ENCODE data around the gene ELF2.

The ELF2 gene

GRCh38 chr4:139129206-139129605 lies 47.8 kb downstream of the ELF2 start:
- no peaks in the 10 kb centered on the region for H3K4me1 ChIP-seq (ENCODE audit: control insufficient read depth, low read length)
- H3K36me3 ChIP-seq (ENCODE audit: control insufficient read depth, low read length): no peaks in the 10 kb centered on the region
- H3K27me3 ChIP-seq (ENCODE audit: control insufficient read depth, low read length): peaks cover 28% of the 10 kb centered on the region
- TF ChIP-seq EZH2phosphoT487 (IDR thresholded peaks at IDR 0.05; ENCODE audit: borderline replicate concordance, low read length): no peak
- TF ChIP-seq CTCF (IDR thresholded peaks at IDR 0.05; ENCODE audit: low read depth, low read length, poor library complexity, severe bottlenecking): no peak
- no peak overlapping the region for H3K4me3 ChIP-seq (ENCODE audit: low read length)
- H3K79me2 ChIP-seq (ENCODE audit: control insufficient read depth, low read length): no peaks in the 10 kb centered on the region
- no peaks in the 10 kb centered on the region for H3K9me3 ChIP-seq (ENCODE audit: control insufficient read depth, insufficient read depth, low read length)
- H3K4me2 ChIP-seq (ENCODE audit: low read length): no peak overlapping the region
- H3K9me2 ChIP-seq (replicated peaks; ENCODE audit: control insufficient read depth, low read length): no peaks in the 10 kb centered on the region
- no peaks in the 10 kb centered on the region for H4K20me1 ChIP-seq (ENCODE audit: control insufficient read depth, insufficient read depth, low read depth, low read length)
- H3K27ac ChIP-seq (ENCODE audit: low read depth, low read length): no peak overlapping the region
- no peaks in the 10 kb centered on the region for H3F3A ChIP-seq (ENCODE audit: control insufficient read depth, insufficient read depth)

- TF ChIP-seq CTCF (IDR thresholded peaks at IDR 0.05; ENCODE audit: low read depth, low read length, poor library complexity, severe bottlenecking) (no peak), EZH2phosphoT487 (IDR thresholded peaks at IDR 0.05; ENCODE audit: borderline replicate concordance, low read length) (no peak)
- Histone ChIP-seq H3F3A (ENCODE audit: control insufficient read depth, insufficient read depth) (no peaks in the 10 kb centered on the region), H4K20me1 (ENCODE audit: control insufficient read depth, insufficient read depth, low read depth, low read length) (no peaks in the 10 kb centered on the region), H3K36me3 (ENCODE audit: control insufficient read depth, low read length) (no peaks in the 10 kb centered on the region), H3K4me3 (ENCODE audit: low read length) (no peak overlapping the region), H3K27me3 (ENCODE audit: control insufficient read depth, low read length) (peaks cover 26% of the 10 kb centered on the region), H3K4me2 (ENCODE audit: low read length) (no peak overlapping the region), H3K27ac (ENCODE audit: low read depth, low read length) (no peak overlapping the region), H3K79me2 (ENCODE audit: control insufficient read depth, low read length) (no peaks in the 10 kb centered on the region), H3K9me2 (replicated peaks; ENCODE audit: control insufficient read depth, low read length) (no peaks in the 10 kb centered on the region), H3K4me1 (ENCODE audit: control insufficient read depth, low read length) (no peaks in the 10 kb centered on the region), H3K9me3 (ENCODE audit: control insufficient read depth, insufficient read depth, low read length) (no peaks in the 10 kb centered on the region)
Observed at GRCh38 chr4:139126898-139127297, 50.1 kb downstream of the ELF2 start.

- TF ChIP-seq CTCF (IDR thresholded peaks at IDR 0.05; ENCODE audit: low read depth, low read length, poor library complexity, severe bottlenecking) (no peak), EZH2phosphoT487 (IDR thresholded peaks at IDR 0.05; ENCODE audit: borderline replicate concordance, low read length) (no peak)
- H3K27me3 ChIP-seq (ENCODE audit: control insufficient read depth, low read length): peaks cover 18% of the 10 kb centered on the region
- H3K27ac ChIP-seq (ENCODE audit: low read depth, low read length): no peak overlapping the region
- H3K4me1 ChIP-seq (ENCODE audit: control insufficient read depth, low read length): no peaks in the 10 kb centered on the region
- no peak overlapping the region for H3K4me3 ChIP-seq (ENCODE audit: low read length)
- H3K9me3 ChIP-seq (ENCODE audit: control insufficient read depth, insufficient read depth, low read length): no peaks in the 10 kb centered on the region
- no peaks in the 10 kb centered on the region for H3F3A ChIP-seq (ENCODE audit: control insufficient read depth, insufficient read depth)
- no peaks in the 10 kb centered on the region for H3K36me3 ChIP-seq (ENCODE audit: control insufficient read depth, low read length)
- H3K4me2 ChIP-seq (ENCODE audit: low read length): no peak overlapping the region
- H3K79me2 ChIP-seq (ENCODE audit: control insufficient read depth, low read length): no peaks in the 10 kb centered on the region
- H3K9me2 ChIP-seq (replicated peaks; ENCODE audit: control insufficient read depth, low read length): no peaks in the 10 kb centered on the region
- no peaks in the 10 kb centered on the region for H4K20me1 ChIP-seq (ENCODE audit: control insufficient read depth, insufficient read depth, low read depth, low read length)
Observed at GRCh38 chr4:139123910-139124309, 53.1 kb downstream of the ELF2 start.

GRCh38 chr4:139118365-139118764 lies 58.7 kb downstream of the ELF2 start:
- H3K4me1 ChIP-seq (ENCODE audit: control insufficient read depth, low read length): no peaks in the 10 kb centered on the region
- no peak overlapping the region for H3K4me2 ChIP-seq (ENCODE audit: low read length)
- TF ChIP-seq CTCF (IDR thresholded peaks at IDR 0.05; ENCODE audit: low read depth, low read length, poor library complexity, severe bottlenecking) (no peak), EZH2phosphoT487 (IDR thresholded peaks at IDR 0.05; ENCODE audit: borderline replicate concordance, low read length) (no peak)
- no peaks in the 10 kb centered on the region for H3F3A ChIP-seq (ENCODE audit: control insufficient read depth, insufficient read depth)
- no peaks in the 10 kb centered on the region for H3K36me3 ChIP-seq (ENCODE audit: control insufficient read depth, low read length)
- H3K27me3 ChIP-seq (ENCODE audit: control insufficient read depth, low read length): 0 out of 2 replicates have a peak, but pooled peaks cover 6% of the 10 kb centered on the region
- H3K79me2 ChIP-seq (ENCODE audit: control insufficient read depth, low read length): no peaks in the 10 kb centered on the region
- H3K4me3 ChIP-seq (ENCODE audit: low read length): no peak overlapping the region
- H4K20me1 ChIP-seq (ENCODE audit: control insufficient read depth, insufficient read depth, low read depth, low read length): no peaks in the 10 kb centered on the region
- H3K27ac ChIP-seq (ENCODE audit: low read depth, low read length): no peak overlapping the region
- no peaks in the 10 kb centered on the region for H3K9me2 ChIP-seq (replicated peaks; ENCODE audit: control insufficient read depth, low read length)
- no peaks in the 10 kb centered on the region for H3K9me3 ChIP-seq (ENCODE audit: control insufficient read depth, insufficient read depth, low read length)
